ENCODE data around the gene TMEM86B.

TMEM86B gene

GRCh38 chr19:55241143-55241934 lies 12.8 kb upstream of the TMEM86B start:
- DNase-seq: no peak
- peaks cover 37% of the 10 kb centered on the region for H3K36me3 Mint-ChIP-seq (ENCODE audit: low read depth)
- H3K27me3 Mint-ChIP-seq (ENCODE audit: low read depth, poor library complexity): no peaks in the 10 kb centered on the region
- H3K4me1 Mint-ChIP-seq: no peaks in the 10 kb centered on the region
- H3K9me3 Mint-ChIP-seq: no peaks in the 10 kb centered on the region
- TF ChIP-seq, protein P1, sequence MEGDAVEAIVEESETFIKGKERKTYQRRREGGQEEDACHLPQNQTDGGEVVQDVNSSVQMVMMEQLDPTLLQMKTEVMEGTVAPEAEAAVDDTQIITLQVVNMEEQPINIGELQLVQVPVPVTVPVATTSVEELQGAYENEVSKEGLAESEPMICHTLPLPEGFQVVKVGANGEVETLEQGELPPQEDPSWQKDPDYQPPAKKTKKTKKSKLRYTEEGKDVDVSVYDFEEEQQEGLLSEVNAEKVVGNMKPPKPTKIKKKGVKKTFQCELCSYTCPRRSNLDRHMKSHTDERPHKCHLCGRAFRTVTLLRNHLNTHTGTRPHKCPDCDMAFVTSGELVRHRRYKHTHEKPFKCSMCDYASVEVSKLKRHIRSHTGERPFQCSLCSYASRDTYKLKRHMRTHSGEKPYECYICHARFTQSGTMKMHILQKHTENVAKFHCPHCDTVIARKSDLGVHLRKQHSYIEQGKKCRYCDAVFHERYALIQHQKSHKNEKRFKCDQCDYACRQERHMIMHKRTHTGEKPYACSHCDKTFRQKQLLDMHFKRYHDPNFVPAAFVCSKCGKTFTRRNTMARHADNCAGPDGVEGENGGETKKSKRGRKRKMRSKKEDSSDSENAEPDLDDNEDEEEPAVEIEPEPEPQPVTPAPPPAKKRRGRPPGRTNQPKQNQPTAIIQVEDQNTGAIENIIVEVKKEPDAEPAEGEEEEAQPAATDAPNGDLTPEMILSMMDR (IDR thresholded peaks at IDR 0.05): no peak
- H3K4me3 Mint-ChIP-seq: no peak overlapping the region
- H3K27ac Mint-ChIP-seq: no peak overlapping the region

- no peak overlapping the region for H3K4me3 Mint-ChIP-seq
- H3K9me3 Mint-ChIP-seq: no peaks in the 10 kb centered on the region
- H3K4me1 Mint-ChIP-seq: no peaks in the 10 kb centered on the region
- peak overlapping the region; percentile 69 for H3K27ac Mint-ChIP-seq
- no peak for DNase-seq
- H3K36me3 Mint-ChIP-seq (ENCODE audit: low read depth): peaks cover 42% of the 10 kb centered on the region
- no peaks in the 10 kb centered on the region for H3K27me3 Mint-ChIP-seq (ENCODE audit: low read depth, poor library complexity)
- TF ChIP-seq, protein P1 (IDR thresholded peaks at IDR 0.05): no peak
Observed at GRCh38 chr19:55240713-55241020, 12.1 kb upstream of the TMEM86B start.

GRCh38 chr19:55239004-55239403 lies 10.4 kb upstream of the TMEM86B start:
- DNase-seq: no peak
- Mint-ChIP-seq H3K36me3 (ENCODE audit: low read depth) (peaks cover 56% of the 10 kb centered on the region), H3K27me3 (ENCODE audit: low read depth, poor library complexity) (no peaks in the 10 kb centered on the region), H3K4me3 (no peak overlapping the region), H3K4me1 (no peaks in the 10 kb centered on the region), H3K9me3 (no peaks in the 10 kb centered on the region), H3K27ac (no peak overlapping the region)
- TF ChIP-seq, protein P1 (IDR thresholded peaks at IDR 0.05): no peak

DNA sequence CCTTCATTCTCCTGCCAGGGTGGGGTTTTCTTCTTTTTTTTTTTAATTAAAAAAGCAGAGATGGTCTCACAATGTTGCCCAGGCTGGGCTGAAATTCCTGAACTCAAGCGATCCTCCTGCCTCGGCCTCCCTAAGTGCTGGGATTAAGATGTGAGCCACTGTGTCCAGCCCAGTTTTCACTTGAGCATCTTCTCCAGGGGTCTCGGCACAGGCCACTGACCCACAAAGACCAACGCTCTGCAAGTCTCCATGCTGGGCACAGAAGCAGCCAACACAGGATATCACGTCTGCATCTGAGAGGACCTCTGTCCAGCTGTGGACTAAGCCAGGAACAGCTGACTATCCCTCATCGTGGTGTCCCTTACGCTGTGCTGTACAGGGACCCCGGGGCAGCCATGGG lies 9.5 kb upstream of the TMEM86B start:
- DNase-seq: no peak
- Mint-ChIP-seq H3K36me3 (ENCODE audit: low read depth) (peaks cover 54% of the 10 kb centered on the region), H3K4me1 (peaks cover 4% of the 10 kb centered on the region), H3K27me3 (ENCODE audit: low read depth, poor library complexity) (no peaks in the 10 kb centered on the region), H3K4me3 (no peak overlapping the region), H3K9me3 (no peaks in the 10 kb centered on the region), H3K27ac (no peak overlapping the region)
- TF ChIP-seq, protein P1 (IDR thresholded peaks at IDR 0.05): no peak

DNA sequence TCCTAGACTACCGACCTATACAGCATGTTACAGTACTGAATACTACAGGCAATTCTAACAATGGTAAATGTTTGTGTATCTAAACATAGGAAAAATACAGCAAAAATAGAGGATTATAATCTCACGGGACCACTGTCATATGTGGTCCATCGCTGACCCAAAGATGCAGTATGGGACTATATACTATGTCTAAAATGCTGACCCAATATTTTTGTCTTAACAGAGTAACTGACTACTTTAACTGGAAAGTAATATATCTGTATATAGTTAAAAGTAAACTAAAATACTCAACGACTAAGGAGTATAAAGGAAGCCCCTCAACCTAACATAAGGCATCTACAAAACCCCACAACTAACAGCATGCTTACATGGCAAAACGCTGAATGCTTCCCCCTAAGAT lies 4.4 kb upstream of the TMEM86B start:
- Mint-ChIP-seq H3K36me3 (ENCODE audit: low read depth) (peaks cover 54% of the 10 kb centered on the region), H3K27ac (peak overlapping the region; percentile 64), H3K4me1 (peaks cover 16% of the 10 kb centered on the region), H3K4me3 (no peak overlapping the region), H3K9me3 (no peaks in the 10 kb centered on the region), H3K27me3 (ENCODE audit: low read depth, poor library complexity) (no peaks in the 10 kb centered on the region)
- no peak for DNase-seq
- TF ChIP-seq, protein P1 (IDR thresholded peaks at IDR 0.05): no peak

DNA sequence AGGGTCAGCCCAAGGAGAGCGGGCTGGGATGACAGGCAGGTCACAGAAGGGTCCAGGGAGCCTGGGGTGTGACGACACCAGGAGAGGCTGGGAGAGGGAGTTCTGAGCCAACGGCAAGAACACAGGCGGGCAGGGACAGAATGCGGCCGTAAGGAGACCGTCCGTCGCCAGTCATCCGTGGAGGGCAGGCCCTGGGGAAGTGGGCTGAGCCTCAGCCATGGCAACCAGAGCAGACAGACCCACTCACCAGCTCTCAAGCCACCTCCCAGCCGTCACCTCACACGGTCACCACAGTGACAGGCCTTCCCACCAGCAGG lies 3.7 kb upstream of the TMEM86B start:
- Mint-ChIP-seq H3K4me3 (no peak overlapping the region), H3K9me3 (no peaks in the 10 kb centered on the region), H3K27ac (peak overlapping the region; percentile 97), H3K36me3 (ENCODE audit: low read depth) (peaks cover 48% of the 10 kb centered on the region), H3K4me1 (peaks cover 16% of the 10 kb centered on the region), H3K27me3 (ENCODE audit: low read depth, poor library complexity) (no peaks in the 10 kb centered on the region)
- TF ChIP-seq, protein P1 (IDR thresholded peaks at IDR 0.05): no peak
- peak; percentile 32 for DNase-seq
